ENCODE results near the gene ANKRD17.

Gene ANKRD17

DNA sequence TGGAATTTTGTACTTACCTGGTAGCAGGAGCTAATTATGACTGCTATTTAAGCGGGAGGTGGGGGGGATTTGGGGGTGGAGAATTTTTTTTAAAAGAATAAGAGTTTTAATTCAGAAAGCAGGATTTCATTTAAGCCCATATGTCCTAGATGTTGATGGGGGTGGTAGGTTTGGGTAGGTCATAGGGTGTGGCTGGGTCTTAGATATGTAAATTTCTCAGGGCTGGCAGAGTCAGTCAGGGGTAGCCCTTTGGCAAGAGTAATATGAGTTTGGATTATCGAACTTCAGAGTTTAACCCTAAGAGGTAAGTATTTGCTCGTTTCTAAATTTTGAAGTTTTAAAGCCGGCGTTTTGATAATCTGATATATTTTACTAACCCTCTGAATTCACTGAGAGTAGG lies 153.9 kb downstream of the ANKRD17 start:
- no peak for DNase-seq

DNA sequence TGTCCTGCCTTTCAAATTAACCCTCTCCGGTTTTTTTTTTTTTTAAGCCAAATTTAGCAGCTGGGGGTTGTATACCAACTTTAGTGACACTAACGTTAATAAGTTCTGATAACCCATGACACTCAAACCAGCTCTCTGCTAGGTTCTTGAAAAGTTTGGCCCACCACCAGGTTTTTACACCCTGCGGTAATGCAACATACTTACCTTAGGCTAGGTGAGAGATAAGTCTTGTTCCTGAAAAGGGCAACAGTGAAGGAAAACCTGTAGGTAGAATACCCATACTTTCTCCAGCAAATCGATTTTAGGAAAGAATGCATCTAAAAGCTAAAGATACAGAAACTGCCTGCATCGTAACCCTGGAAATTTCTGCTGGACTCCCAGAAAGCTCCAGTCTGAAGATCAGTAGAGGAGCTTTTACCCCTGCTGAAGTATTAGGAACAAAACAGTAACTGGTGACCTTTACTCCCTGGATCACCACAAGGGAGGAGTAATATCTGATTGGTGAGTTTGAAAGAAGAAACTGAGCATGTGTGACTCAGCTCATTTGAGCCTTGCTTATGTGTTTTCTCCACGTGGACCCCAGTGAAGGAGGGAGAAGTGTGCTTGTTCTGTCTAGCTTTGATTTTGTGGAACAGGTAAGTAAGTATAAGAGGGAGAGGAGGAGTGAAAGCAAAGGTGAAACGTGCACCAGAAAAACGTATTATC lies 154.6 kb downstream of the ANKRD17 start:
- no peak for DNase-seq

DNA sequence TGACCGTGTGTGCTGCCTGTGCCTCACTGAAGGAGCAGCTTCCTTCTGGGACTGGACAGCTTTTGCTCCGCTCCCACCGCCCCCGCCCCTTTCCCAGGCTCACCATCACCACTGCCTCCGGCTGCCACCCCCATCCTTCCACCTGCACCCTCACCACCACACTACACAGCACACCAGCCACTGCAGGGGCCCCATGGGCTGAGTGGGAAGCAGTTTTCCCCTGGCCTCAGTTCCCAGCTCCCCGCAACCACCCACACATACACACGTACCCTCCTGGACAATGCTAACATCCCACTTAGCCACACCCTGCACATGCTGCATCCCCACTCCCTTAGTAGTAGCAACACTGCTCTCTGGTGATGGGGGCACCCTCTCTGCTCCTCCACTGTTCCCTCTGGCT lies 159.5 kb downstream of the ANKRD17 start:
- no peak for DNase-seq

DNA sequence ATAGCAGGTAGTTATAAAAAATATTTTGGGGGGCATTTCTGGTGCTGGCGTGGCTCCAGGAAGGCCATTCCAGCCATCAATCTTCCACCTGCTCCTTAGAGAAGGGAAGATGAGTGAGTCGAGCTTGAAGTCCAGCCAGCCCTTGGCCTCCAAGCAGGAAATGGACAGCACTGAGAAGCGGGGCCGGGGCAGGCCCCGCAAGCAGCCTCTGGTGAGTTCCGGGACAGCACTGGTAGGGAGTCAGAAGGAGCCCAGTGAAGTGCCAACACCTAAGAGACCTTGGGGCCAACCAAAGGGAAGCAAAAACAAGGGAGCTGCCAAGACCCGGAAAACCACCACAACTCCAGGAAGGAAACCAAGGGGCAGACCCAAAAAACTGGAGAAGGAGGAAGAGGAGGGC lies 159.9 kb downstream of the ANKRD17 start:
- DNase-seq, result no peak

DNA sequence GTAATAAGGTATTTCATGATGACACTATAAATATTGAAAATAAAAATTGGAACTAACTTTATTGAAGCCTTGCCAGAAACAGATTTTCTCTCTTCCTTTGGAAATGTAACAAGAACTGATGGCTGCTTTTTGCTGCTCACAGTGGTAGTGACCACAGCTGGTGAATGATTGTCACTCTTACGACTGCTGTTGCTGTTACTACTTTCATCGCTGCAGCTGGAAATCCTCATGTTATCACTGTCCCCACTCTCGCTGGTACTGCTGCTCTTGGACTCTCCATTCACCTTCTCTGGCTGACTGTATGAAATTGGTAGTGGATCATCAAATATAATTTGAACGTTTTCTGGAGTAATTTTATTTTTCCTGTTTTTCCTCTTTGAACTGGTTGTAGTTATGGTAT lies 160.6 kb downstream of the ANKRD17 start:
- no peak for DNase-seq

GRCh38 chr4:73092868-73093267 lies 165.7 kb downstream of the ANKRD17 start:
- DNase-seq, result no peak

GRCh38 chr4:73090738-73091137 lies 167.9 kb downstream of the ANKRD17 start:
- DNase-seq, result no peak

GRCh38 chr4:73087871-73088270 lies 170.7 kb downstream of the ANKRD17 start:
- no peak for DNase-seq

DNA sequence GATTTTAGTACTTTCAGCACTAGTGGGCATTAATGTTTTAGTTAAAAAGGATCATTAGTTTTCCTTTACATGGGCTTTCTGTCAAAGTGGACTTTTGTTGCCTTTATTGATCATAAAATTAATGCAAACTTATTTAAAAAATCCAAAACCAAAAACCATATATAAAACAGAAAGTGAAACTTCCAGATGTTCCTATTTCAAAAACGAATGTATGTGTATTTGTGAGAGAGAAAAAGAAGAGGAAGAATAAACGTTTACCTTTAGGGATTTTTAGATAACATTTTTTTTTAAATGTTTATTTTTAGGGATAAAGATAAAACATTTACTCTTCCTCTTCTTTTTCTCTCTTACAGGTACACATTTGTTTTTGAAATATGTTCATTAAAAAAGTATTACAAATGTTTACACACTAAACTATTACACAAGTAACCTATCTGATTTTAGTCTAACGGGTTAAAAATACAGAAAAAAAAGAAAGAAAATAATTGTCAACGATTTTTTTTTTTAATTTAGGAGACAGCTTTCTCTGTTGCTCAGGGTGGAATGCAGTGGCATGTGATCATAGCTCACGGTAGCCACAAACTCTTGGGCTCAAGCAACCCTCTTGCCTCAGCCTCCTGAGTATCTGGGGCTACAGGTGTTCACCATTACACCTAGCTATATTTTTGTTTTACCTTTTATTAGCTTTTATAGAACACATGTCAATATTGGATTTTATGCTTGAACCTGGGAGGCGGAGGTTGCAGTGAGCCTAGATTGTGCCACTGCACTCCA lies 172.3 kb downstream of the ANKRD17 start:
- no peak for DNase-seq

- DNase-seq, result no peak
Measured at GRCh38 chr4:73080789-73081188, 177.8 kb downstream of the ANKRD17 start.

GRCh38 chr4:73075832-73076231 lies 182.8 kb downstream of the ANKRD17 start:
- no peak for DNase-seq

DNA sequence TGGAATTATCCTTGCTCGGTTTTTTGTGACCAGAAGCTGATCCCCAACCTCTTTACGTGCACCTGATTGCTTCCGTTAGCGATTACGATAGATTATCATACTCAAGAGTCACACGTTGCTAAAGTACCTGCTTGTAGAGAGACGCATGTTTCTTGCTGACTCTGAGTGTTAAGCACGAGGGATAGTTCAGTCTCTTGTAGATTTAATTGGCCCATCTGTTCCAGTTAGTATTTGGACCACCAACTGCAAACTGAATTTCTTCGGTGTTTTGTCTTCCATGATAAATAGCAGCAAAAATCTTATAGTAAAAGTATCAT lies 188.6 kb downstream of the ANKRD17 start:
- DNase-seq, result no peak

GRCh38 chr4:73069338-73070073 lies 189.1 kb downstream of the ANKRD17 start, which contains the start of gene COX18:
TSS of gene COX18 (minus strand) at chr4:73069716. CDS start at chr4:73069649, 67 bp downstream.
- peak; percentile 99 for DNase-seq

- DNase-seq, result peak; percentile 41
Measured at GRCh38 chr4:73068491-73069337, 189.9 kb downstream of the ANKRD17 start.

DNA sequence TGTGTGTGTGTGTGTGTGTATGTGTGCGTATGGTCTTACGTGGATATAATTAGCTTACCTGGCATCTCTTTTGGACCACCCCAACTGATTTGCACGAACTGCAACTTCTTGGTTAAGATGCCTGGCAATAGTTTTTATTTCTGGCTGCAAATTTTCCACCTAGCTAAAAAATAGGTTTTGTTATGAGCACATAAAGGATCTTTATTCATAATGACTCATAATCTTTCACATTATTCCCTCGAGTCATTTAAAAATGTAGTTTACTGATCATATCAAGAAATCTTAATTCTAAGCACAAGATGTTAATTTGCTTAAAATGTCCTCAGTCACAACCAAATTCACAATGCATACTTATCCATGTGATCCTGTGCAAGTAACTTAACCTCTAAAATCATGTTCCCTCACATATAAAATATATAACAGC lies 190.6 kb downstream of the ANKRD17 start:
- DNase-seq, result no peak

DNA sequence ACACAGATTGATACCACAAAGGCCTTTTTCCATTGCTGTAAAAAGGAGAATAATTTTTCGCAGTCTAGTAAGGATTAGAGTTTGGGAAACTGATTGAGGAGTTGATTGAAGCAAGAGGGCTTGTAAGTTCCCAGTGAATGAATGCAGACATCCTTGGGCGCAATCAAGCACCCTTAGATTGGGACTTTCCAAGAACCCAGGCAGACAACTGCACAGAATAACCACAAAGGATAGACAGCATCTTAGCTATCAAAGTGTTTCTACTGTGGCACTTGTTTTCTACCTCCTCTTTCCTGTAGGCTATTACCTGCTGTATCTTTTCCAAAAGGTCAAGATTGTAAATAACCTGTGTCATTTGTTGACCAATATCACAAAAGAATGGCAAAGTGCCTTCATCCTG lies 191.7 kb downstream of the ANKRD17 start:
- DNase-seq, result no peak

GRCh38 chr4:73066445-73066844 lies 192.2 kb downstream of the ANKRD17 start:
- DNase-seq, result no peak

DNA sequence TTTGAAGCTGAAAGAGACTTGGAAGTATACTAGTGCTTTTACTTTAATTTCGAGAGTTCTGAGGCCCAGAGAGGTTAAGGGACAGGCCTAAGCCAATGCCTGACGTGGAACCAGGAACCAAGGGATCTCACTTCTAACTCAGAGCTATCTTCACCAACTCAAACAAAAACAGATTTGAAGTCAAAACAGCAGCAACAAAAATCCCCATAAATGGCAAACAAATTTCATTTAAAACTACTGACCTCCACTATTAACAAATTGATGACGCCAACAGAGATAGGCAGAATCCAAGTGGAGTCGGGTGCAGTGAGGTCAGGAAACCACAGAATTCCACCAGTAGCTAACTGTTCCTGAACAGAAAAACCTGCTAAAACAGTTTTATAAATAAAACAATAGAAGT lies 194.1 kb downstream of the ANKRD17 start:
- no peak for DNase-seq

DNA sequence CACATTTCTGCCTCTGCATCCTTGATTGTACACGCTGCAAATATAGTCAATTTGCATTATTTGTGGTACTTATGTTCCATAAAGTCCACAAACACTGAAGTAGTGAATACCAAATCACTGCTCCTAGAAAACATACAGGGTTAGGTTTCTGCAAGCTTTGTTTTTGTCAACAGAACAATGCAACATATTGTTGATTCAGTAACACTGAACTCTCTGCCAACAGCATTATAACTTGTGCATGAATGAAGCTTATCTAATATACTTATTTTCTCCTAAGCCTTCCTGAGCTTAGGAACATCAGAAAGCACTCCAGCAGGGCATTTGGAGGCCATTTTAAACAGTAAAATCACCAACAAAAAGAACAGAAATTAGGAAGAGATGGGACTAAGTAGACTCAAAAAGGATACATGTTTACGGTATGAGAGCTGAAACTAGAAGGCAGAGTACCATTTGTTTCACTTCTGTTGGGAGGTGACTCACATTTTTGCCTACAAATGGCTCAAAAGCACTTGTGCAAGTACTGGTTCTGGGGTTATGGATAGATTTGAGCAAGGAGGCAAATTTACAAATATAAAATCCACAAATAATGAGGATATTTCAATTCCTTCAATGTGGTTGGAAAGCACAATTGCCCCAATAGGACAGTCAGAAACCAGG lies 203.2 kb downstream of the ANKRD17 start:
- DNase-seq, result no peak

- no peak for DNase-seq
Measured at GRCh38 chr4:73053974-73054480, 204.6 kb downstream of the ANKRD17 start.

- DNase-seq, result no peak
Measured at GRCh38 chr4:73053076-73053475, 205.5 kb downstream of the ANKRD17 start.

DNA sequence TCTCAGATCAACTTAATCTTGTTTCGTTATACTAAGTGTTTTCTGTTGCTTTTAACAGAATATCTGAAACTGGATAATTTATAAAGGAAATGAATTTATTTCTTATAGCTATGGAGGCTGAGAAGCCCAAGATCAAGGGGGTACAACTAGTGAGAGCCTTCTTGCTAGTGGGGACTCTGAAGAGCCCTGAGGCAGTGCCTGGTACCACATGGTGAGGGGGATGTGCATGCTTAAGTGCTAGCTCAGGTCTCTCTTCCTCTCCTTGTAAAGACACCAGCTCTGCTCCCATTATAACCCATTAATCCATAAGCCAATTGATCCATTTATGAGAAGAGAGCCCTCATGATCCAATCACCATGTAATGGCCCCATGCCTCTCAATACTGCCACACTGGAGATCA lies 207.0 kb downstream of the ANKRD17 start:
- DNase-seq, result no peak

Data from NCI-H146 (cell line).